ENCODE data around the gene ITPR2. TPM values are rescaled to one million over a fixed set of nuclear protein-coding genes. Genes with fewer than 3 reads are reported as not detected.

Gene ITPR2
- total RNA-seq, 3 donors from 2014 or later (not counting 1 experiment from before 2014, with no cell fraction given): 59.1 to 70.7 (median 68.2) TPM

GRCh38 chr12:26800858-26801257 is 32.1 kb downstream of the ITPR2 start:
- 95% methylated on average over 7 of the region's 7 CpGs for WGBS (ENCODE audit: insufficient coverage)
- no peaks in the 10 kb centered on the region for H3K4me1 ChIP-seq (ENCODE audit: control insufficient read depth, insufficient read depth, low read length)
- no peak overlapping the region for H3K4me3 ChIP-seq (ENCODE audit: low read length)
- H3K36me3 ChIP-seq (ENCODE audit: control insufficient read depth, insufficient read depth, low read length): no peaks in the 10 kb centered on the region
- Mint-ChIP-seq H3K4me1 (peaks cover 35 to 42% of the 10 kb centered on the region in 2 donors), H3K36me3 (no peaks in the 10 kb centered on the region), H3K4me3 (no peak overlapping the region), H3K9me3 (no peaks in the 10 kb centered on the region), H3K27ac (no peak overlapping the region), H3K27me3 (ENCODE audit: low read depth in 2 of 2) (no peaks in the 10 kb centered on the region)
- ATAC-seq (no peak), DNase-seq (no peak)
- no peaks in the 10 kb centered on the region for H3K9me3 ChIP-seq (ENCODE audit: control insufficient read depth, insufficient read depth, low read length)
- TF ChIP-seq, protein P1, sequence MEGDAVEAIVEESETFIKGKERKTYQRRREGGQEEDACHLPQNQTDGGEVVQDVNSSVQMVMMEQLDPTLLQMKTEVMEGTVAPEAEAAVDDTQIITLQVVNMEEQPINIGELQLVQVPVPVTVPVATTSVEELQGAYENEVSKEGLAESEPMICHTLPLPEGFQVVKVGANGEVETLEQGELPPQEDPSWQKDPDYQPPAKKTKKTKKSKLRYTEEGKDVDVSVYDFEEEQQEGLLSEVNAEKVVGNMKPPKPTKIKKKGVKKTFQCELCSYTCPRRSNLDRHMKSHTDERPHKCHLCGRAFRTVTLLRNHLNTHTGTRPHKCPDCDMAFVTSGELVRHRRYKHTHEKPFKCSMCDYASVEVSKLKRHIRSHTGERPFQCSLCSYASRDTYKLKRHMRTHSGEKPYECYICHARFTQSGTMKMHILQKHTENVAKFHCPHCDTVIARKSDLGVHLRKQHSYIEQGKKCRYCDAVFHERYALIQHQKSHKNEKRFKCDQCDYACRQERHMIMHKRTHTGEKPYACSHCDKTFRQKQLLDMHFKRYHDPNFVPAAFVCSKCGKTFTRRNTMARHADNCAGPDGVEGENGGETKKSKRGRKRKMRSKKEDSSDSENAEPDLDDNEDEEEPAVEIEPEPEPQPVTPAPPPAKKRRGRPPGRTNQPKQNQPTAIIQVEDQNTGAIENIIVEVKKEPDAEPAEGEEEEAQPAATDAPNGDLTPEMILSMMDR (IDR thresholded peaks at IDR 0.05): no peak
- no peak overlapping the region for H3K27ac ChIP-seq (ENCODE audit: low read length)
- intact Hi-C loops (cut with micrococcal nuclease): no loop called here
- no peaks in the 10 kb centered on the region for H3K27me3 ChIP-seq (ENCODE audit: control insufficient read depth, insufficient read depth, low read length)

GRCh38 chr12:26800347-26800746 is 32.6 kb downstream of the ITPR2 start:
- H3K9me3 ChIP-seq (ENCODE audit: control insufficient read depth, insufficient read depth, low read length): no peaks in the 10 kb centered on the region
- no peak overlapping the region for H3K4me3 Mint-ChIP-seq
- no peaks in the 10 kb centered on the region for H3K9me3 Mint-ChIP-seq
- ATAC-seq (no peak), DNase-seq (no peak)
- H3K27me3 ChIP-seq (ENCODE audit: control insufficient read depth, insufficient read depth, low read length): no peaks in the 10 kb centered on the region
- no peak overlapping the region for H3K27ac Mint-ChIP-seq
- intact Hi-C loops (cut with micrococcal nuclease): no loop called here
- peaks cover 30 to 42% of the 10 kb centered on the region in 2 donors for H3K4me1 Mint-ChIP-seq
- no peaks in the 10 kb centered on the region for H3K36me3 Mint-ChIP-seq
- H3K27ac ChIP-seq (ENCODE audit: low read length): no peak overlapping the region
- no peaks in the 10 kb centered on the region for H3K4me1 ChIP-seq (ENCODE audit: control insufficient read depth, insufficient read depth, low read length)
- no peaks in the 10 kb centered on the region for H3K27me3 Mint-ChIP-seq (ENCODE audit: low read depth in 2 of 2)
- H3K4me3 ChIP-seq (ENCODE audit: low read length): no peak overlapping the region
- TF ChIP-seq, protein P1 (IDR thresholded peaks at IDR 0.05): no peak
- H3K36me3 ChIP-seq (ENCODE audit: control insufficient read depth, insufficient read depth, low read length): no peaks in the 10 kb centered on the region

DNA sequence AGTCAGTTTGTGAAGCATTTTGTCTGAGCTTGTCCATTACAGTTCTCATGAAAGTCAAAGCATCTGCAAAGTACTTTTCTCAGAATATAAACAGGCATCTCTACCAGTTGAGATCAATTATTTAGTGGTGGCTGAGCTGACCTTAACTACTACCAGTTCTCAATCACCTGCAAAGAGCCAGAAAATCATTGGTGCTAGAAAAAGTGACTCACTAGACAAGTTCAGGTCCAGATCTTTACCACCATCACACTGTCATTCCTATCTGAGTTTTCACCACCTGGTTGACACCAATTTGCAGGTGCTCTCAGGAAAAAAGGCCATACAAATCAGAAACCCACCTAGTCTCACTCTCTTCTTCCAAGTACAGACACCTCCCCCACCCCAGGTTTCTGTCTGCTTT is 33.3 kb downstream of the ITPR2 start:
- Histone ChIP-seq H3K27ac (ENCODE audit: low read length) (no peak overlapping the region), H3K9me3 (ENCODE audit: control insufficient read depth, insufficient read depth, low read length) (no peaks in the 10 kb centered on the region), H3K36me3 (ENCODE audit: control insufficient read depth, insufficient read depth, low read length) (no peaks in the 10 kb centered on the region), H3K4me1 (ENCODE audit: control insufficient read depth, insufficient read depth, low read length) (no peaks in the 10 kb centered on the region), H3K27me3 (ENCODE audit: control insufficient read depth, insufficient read depth, low read length) (no peaks in the 10 kb centered on the region), H3K4me3 (ENCODE audit: low read length) (no peak overlapping the region)
- Mint-ChIP-seq H3K27ac (no peak overlapping the region), H3K27me3 (ENCODE audit: low read depth in 2 of 2) (no peaks in the 10 kb centered on the region), H3K4me3 (no peak overlapping the region), H3K36me3 (no peaks in the 10 kb centered on the region), H3K4me1 (peaks cover 33 to 42% of the 10 kb centered on the region in 2 donors), H3K9me3 (no peaks in the 10 kb centered on the region)
- ATAC-seq (no peak), DNase-seq (no peak)
- intact Hi-C loops (cut with micrococcal nuclease): no loop called here
- TF ChIP-seq, protein P1 (IDR thresholded peaks at IDR 0.05): no peak

DNA sequence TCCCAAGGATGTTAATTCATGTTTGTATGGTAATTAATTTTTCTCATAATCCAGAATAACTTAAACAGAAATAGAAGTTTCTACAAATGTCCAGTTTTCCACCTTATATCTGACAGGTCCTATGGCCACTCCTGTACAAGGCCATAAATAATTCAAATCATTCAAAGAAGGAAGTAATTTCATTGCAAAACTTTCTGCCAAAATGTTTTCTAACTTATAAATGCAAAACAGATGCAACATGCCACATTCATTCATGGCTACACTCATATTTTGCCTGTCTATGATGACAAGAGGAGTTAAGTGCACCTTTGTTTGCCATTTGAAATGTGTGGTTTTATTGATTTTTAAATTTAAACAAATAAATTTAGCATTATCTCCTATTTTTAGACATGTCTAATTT is 34.4 kb downstream of the ITPR2 start:
- intact Hi-C loops (cut with micrococcal nuclease): no loop called here
- H3K4me1 ChIP-seq (ENCODE audit: control insufficient read depth, insufficient read depth, low read length): no peaks in the 10 kb centered on the region
- no peak overlapping the region for H3K4me3 ChIP-seq (ENCODE audit: low read length)
- Mint-ChIP-seq H3K27ac (peak overlapping the region in 1 of 2 donors; percentile 68), H3K36me3 (no peaks in the 10 kb centered on the region), H3K9me3 (no peaks in the 10 kb centered on the region), H3K4me3 (no peak overlapping the region), H3K27me3 (ENCODE audit: low read depth in 2 of 2) (no peaks in the 10 kb centered on the region), H3K4me1 (peaks cover 36 to 40% of the 10 kb centered on the region in 2 donors)
- ATAC-seq (no peak), DNase-seq (no peak)
- no peaks in the 10 kb centered on the region for H3K9me3 ChIP-seq (ENCODE audit: control insufficient read depth, insufficient read depth, low read length)
- H3K27me3 ChIP-seq (ENCODE audit: control insufficient read depth, insufficient read depth, low read length): no peaks in the 10 kb centered on the region
- TF ChIP-seq, protein P1 (IDR thresholded peaks at IDR 0.05): no peak
- no peaks in the 10 kb centered on the region for H3K36me3 ChIP-seq (ENCODE audit: control insufficient read depth, insufficient read depth, low read length)
- no peak overlapping the region for H3K27ac ChIP-seq (ENCODE audit: low read length)
